ENCODE measurements around the gene PXMP4.

The PXMP4 gene

GRCh38 chr20:33684533-33685327 lies 35.4 kb downstream of the PXMP4 start:
- DNase-seq (ENCODE audit: low read depth in 2 of 2): no peak

GRCh38 chr20:33681728-33682353 lies 38.3 kb downstream of the PXMP4 start:
- no peak for DNase-seq (ENCODE audit: low read depth in 2 of 2)

- no peak for DNase-seq (ENCODE audit: low read depth in 2 of 2)
Measured at GRCh38 chr20:33681288-33681687, 38.8 kb downstream of the PXMP4 start.

GRCh38 chr20:33680686-33681085 lies 39.4 kb downstream of the PXMP4 start:
- no peak for DNase-seq (ENCODE audit: low read depth in 2 of 2)

GRCh38 chr20:33679758-33680485 lies 40.2 kb downstream of the PXMP4 start:
- DNase-seq (ENCODE audit: low read depth in 2 of 2): no peak

- no peak for DNase-seq (ENCODE audit: low read depth in 2 of 2)
Measured at GRCh38 chr20:33677991-33678702, 42.0 kb downstream of the PXMP4 start.

- DNase-seq (ENCODE audit: low read depth in 2 of 2): no peak
Measured at GRCh38 chr20:33676652-33677645, 43.2 kb downstream of the PXMP4 start.

GRCh38 chr20:33676121-33676520 lies 44.0 kb downstream of the PXMP4 start:
- no peak for DNase-seq (ENCODE audit: low read depth in 2 of 2)

- no peak for DNase-seq (ENCODE audit: low read depth in 2 of 2)
Measured at GRCh38 chr20:33675136-33675959, 44.8 kb downstream of the PXMP4 start.

GRCh38 chr20:33674294-33675135 lies 45.6 kb downstream of the PXMP4 start, which contains the start of gene NECAB3:
NECAB3 (minus strand) TSS chr20:33674428; CDS start chr20:33674352, 76 bp downstream.
- DNase-seq (ENCODE audit: low read depth in 2 of 2): no peak

GRCh38 chr20:33673410-33674293 lies 46.5 kb downstream of the PXMP4 start:
- no peak for DNase-seq (ENCODE audit: low read depth in 2 of 2)

GRCh38 chr20:33673114-33673409 lies 47.0 kb downstream of the PXMP4 start:
- no peak for DNase-seq (ENCODE audit: low read depth in 2 of 2)

- no peak for DNase-seq (ENCODE audit: low read depth in 2 of 2)
Measured at GRCh38 chr20:33672426-33673113, 47.5 kb downstream of the PXMP4 start.

- no peak for DNase-seq (ENCODE audit: low read depth in 2 of 2)
Measured at GRCh38 chr20:33671573-33672288, 48.4 kb downstream of the PXMP4 start.

GRCh38 chr20:33670715-33671499 lies 49.2 kb downstream of the PXMP4 start:
- no peak for DNase-seq (ENCODE audit: low read depth in 2 of 2)

Data from stimulated activated CD8-positive, alpha-beta memory T cell treated with anti-CD3 and anti-CD28 coated beads, Interleukin-15, amount 100 ng/mL, for 4 hours (primary cell).